Upper lobe of left lung (tissue), 6 donors: ENCODE measurements around the gene COL8A2. TPM values are rescaled to one million over a fixed set of nuclear protein-coding genes. Genes with fewer than 3 reads are reported as not detected.

ENCODE experiments used
- ATAC-seq, 2 donors: fragments of 200-7000 bp; cut with Tn5 transposase; one replicate each; pipeline ENCODE4 v1.9.1; 2022; ENCODE audit warnings: mild to moderate bottlenecking in 2 of 2, moderate library complexity in 2 of 2; ENCODE audit not compliant: low FRiP score in 2 of 2
- DNase-seq, 2 donors: peaks; one replicate each; pipeline ENCODE4 v3.0.0-alpha.2; 2019 to 2020
- H3K27ac ChIP-seq, 4 donors: fragments of 200-600 bp; sonication (generic); one replicate each; pipeline ENCODE4 v1.5.1; 2016 to 2019
- H3K27me3 ChIP-seq, 4 donors: fragments of 200-600 bp; sonication (generic); one replicate each; pipeline ENCODE4 v1.5.1; 2017 to 2019
- H3K36me3 ChIP-seq, 4 donors: fragments of 200-600 bp; sonication (generic); one replicate each; pipeline ENCODE4 v1.5.1; 2016 to 2019
- H3K4me1 ChIP-seq, 4 donors: fragments of 200-600 bp; sonication (generic); one replicate each; pipeline ENCODE4 v1.5.1; 2018 to 2019
- H3K4me3 ChIP-seq, 4 donors: fragments of 200-600 bp; sonication (generic); one replicate each; pipeline ENCODE4 v1.5.1; 2017 to 2019; ENCODE audit warnings: mild to moderate bottlenecking in 2 of 4, moderate library complexity in 1 of 4
- H3K9me3 ChIP-seq, 4 donors: fragments of 200-600 bp; sonication (generic); one replicate each; pipeline ENCODE4 v1.5.1; 2018 to 2019
- CTCF ChIP-seq, 6 experiments: fragments of 450-650 bp in 4 of 6; fragments of 200-600 bp in 2 of 6; sonication (generic) in 2 of 6; IDR thresholded peaks; one replicate each; pipeline ENCODE4 v1.5.1; 2016 to 2019; ENCODE audit warnings: antibody characterized with exemption in 6 of 6
- EP300 ChIP-seq, 4 donors: sonication (generic); formaldehyde crosslinking; IDR thresholded peaks; one replicate each; pipeline ENCODE4 v1.5.1; 2017; ENCODE audit warnings: antibody characterized with exemption in 4 of 4, control low read depth in 2 of 4
- POLR2A ChIP-seq, 4 donors: fragments of 450-650 bp; IDR thresholded peaks; one replicate each; pipeline ENCODE4 v1.5.1; 2016 to 2017; ENCODE audit warnings: antibody characterized with exemption in 4 of 4, mild to moderate bottlenecking in 2 of 4
- POLR2AphosphoS5 ChIP-seq, 2 donors: sonication (generic); formaldehyde crosslinking; IDR thresholded peaks; one replicate each; pipeline ENCODE4 v1.5.1; 2017; ENCODE audit warnings: antibody characterized with exemption in 2 of 2
- WGBS, 2 donors: methylation state at CpG; one replicate each; pipeline ENCODE4 v1.1.5; 2017 to 2018; 5-methylcytosine and 5-hydroxymethylcytosine counted together
- total RNA-seq, 6 donors: library from RNA; depleted of rRNA in 4 of 6; stranded (reverse); fragments of >200 nt in 4 of 6; gene quantifications; one replicate each; pipeline versions ENCODE4 v1.1.0 to v1.2.1, GENCODE V29; 2016 to 2021
- donor health status: DM: no; HTN: no; CAD: no; lungs with moderate emphysema.
- donor health status: DM: no; HTN: yes; CAD: no; lungs with severe emphysema.

COL8A2 gene
- total RNA-seq, 6 donors from 2014 or later = 2.5 to 20.8 (median 11.4) TPM

- WGBS, 2 donors = 100% methylated on average over 2 to 7 of the region's 7 CpGs
- DNase-seq (no peak), ATAC-seq (no peak)
- no peak for TF ChIP-seq POLR2AphosphoS5 (IDR thresholded peaks at IDR 0.05)
- no peak for TF ChIP-seq EP300 (IDR thresholded peaks at IDR 0.05)
- no peak for TF ChIP-seq CTCF (IDR thresholded peaks at IDR 0.05)
- TF ChIP-seq POLR2A (IDR thresholded peaks at IDR 0.05) = no peak
- Histone ChIP-seq H3K27ac (no peak overlapping the region), H3K4me3 (no peak overlapping the region), H3K9me3 (no peaks in the 10 kb centered on the region), H3K27me3 (no peaks in the 10 kb centered on the region), H3K36me3 (peaks cover 15 to 55% (median 40%) of the 10 kb centered on the region in 4 donors), H3K4me1 (peaks cover 29 to 52% (median 37%) of the 10 kb centered on the region in 4 donors)
Measured at GRCh38 chr1:36093226-36093625, 31.8 kb downstream of the COL8A2 start.

GRCh38 chr1:36092798-36093185 lies 32.2 kb downstream of the COL8A2 start:
- Histone ChIP-seq H3K4me3 (no peak overlapping the region), H3K36me3 (peaks cover 15 to 55% (median 40%) of the 10 kb centered on the region in 4 donors), H3K4me1 (peaks cover 30 to 56% (median 39%) of the 10 kb centered on the region in 4 donors), H3K27me3 (no peaks in the 10 kb centered on the region), H3K9me3 (no peaks in the 10 kb centered on the region), H3K27ac (no peak overlapping the region)
- TF ChIP-seq POLR2AphosphoS5 (IDR thresholded peaks at IDR 0.05) (no peak), EP300 (IDR thresholded peaks at IDR 0.05) (no peak), CTCF (IDR thresholded peaks at IDR 0.05) (no peak), POLR2A (IDR thresholded peaks at IDR 0.05) (no peak)
- 96% methylated on average over 5 to 9 of the region's 9 CpGs for WGBS, 2 donors
- ATAC-seq = no peak
- DNase-seq = no peak

GRCh38 chr1:36092166-36092797 lies 32.7 kb downstream of the COL8A2 start:
- H3K4me1 ChIP-seq = peaks cover 30 to 56% (median 39%) of the 10 kb centered on the region in 4 donors
- TF ChIP-seq POLR2A (IDR thresholded peaks at IDR 0.05) (no peak), CTCF (IDR thresholded peaks at IDR 0.05) (no peak), EP300 (IDR thresholded peaks at IDR 0.05) (no peak), POLR2AphosphoS5 (IDR thresholded peaks at IDR 0.05) (no peak)
- H3K27me3 ChIP-seq = no peaks in the 10 kb centered on the region
- WGBS, 2 donors = 88 to 96% methylated on average over 11 to 17 of the region's 17 CpGs
- peaks cover 15 to 55% (median 40%) of the 10 kb centered on the region in 4 donors for H3K36me3 ChIP-seq
- ATAC-seq (no peak), DNase-seq (no peak)
- no peak overlapping the region for H3K4me3 ChIP-seq
- H3K27ac ChIP-seq = no peak overlapping the region
- H3K9me3 ChIP-seq = no peaks in the 10 kb centered on the region

- no peak overlapping the region for H3K27ac ChIP-seq
- no peak for DNase-seq
Measured at GRCh38 chr1:36091698-36092097, 33.3 kb downstream of the COL8A2 start.

More at GRCh38 chr1:36091698-36092097, 33.3 kb downstream of the COL8A2 start:
- ATAC-seq = no peak
- WGBS, 2 donors = 88 to 91% methylated on average over 10 to 13 of the region's 13 CpGs
- no peak for TF ChIP-seq POLR2AphosphoS5 (IDR thresholded peaks at IDR 0.05)
- TF ChIP-seq POLR2A (IDR thresholded peaks at IDR 0.05) = no peak
- no peak for TF ChIP-seq CTCF (IDR thresholded peaks at IDR 0.05)
- TF ChIP-seq EP300 (IDR thresholded peaks at IDR 0.05) = no peak
- peaks cover 15 to 55% (median 40%) of the 10 kb centered on the region in 4 donors for H3K36me3 ChIP-seq
- no peaks in the 10 kb centered on the region for H3K9me3 ChIP-seq
- peaks cover 30 to 52% (median 38%) of the 10 kb centered on the region in 4 donors for H3K4me1 ChIP-seq
- no peaks in the 10 kb centered on the region for H3K27me3 ChIP-seq
- H3K4me3 ChIP-seq = no peak overlapping the region
